Fibroblast of lung (primary cell): Measurements from ENCODE around the gene ZNHIT1. TPM values are rescaled to one million over a fixed set of nuclear protein-coding genes. Genes with fewer than 3 reads are reported as not detected.
"Not testable (repeated sequence)": the region's sequence is repeated elsewhere in the genome, so short reads cannot be mapped to it uniquely, and the experiment has no call there.

Source experiments
- DNase-seq, 2 donors: peaks; one replicate each; pipeline versions ENCODE4 v3.0.0 to v3.0.0-alpha.2; 2010; ENCODE audit warnings: low read depth in 2 of 2
- H2AFZ ChIP-seq: 2 replicates; pipeline ENCODE4 v1.5.1; 2012; ENCODE audit warnings: low read length, control low read depth, inconsistent platforms
- H3K27ac ChIP-seq: 2 replicates; pipeline ENCODE4 v1.5.1; 2011; ENCODE audit warnings: low read length, control low read depth; ENCODE audit not compliant: insufficient read depth
- H3K27me3 ChIP-seq: 2 replicates; pipeline ENCODE4 v1.5.1; 2011; ENCODE audit warnings: mild to moderate bottlenecking, low read length; ENCODE audit not compliant: control insufficient read depth, insufficient read depth
- H3K36me3 ChIP-seq: 2 replicates; pipeline ENCODE4 v1.5.1; 2011; ENCODE audit warnings: low read length; ENCODE audit not compliant: control insufficient read depth, insufficient read depth
- H3K4me1 ChIP-seq: 2 replicates; pipeline ENCODE4 v1.5.1; 2011; ENCODE audit warnings: low read length; ENCODE audit not compliant: control insufficient read depth, insufficient read depth; ENCODE audit errors: extremely low read depth
- H3K4me2 ChIP-seq: 2 replicates; pipeline ENCODE4 v1.5.1; 2011; ENCODE audit warnings: low read length, control low read depth; ENCODE audit not compliant: insufficient read depth; ENCODE audit errors: extremely low read depth
- H3K4me3 ChIP-seq, 4 experiments: fragments of 200-600 bp in 1 of 4; sonication (generic) in 1 of 4; replicated peaks in 1 of 4; 2 replicates each; pipeline ENCODE4 v1.5.1; 2011 to 2016; ENCODE audit warnings: low read length in 4 of 4, low read depth in 3 of 4, mild to moderate bottlenecking in 3 of 4, control low read depth in 2 of 4, inconsistent platforms in 1 of 4, mixed read lengths in 1 of 4; ENCODE audit not compliant: insufficient read depth in 1 of 4; ENCODE audit errors: control extremely low read depth in 1 of 4
- H3K79me2 ChIP-seq: 2 replicates; pipeline ENCODE4 v1.5.1; 2012; ENCODE audit warnings: mild to moderate bottlenecking, low read length, inconsistent platforms; ENCODE audit not compliant: control insufficient read depth, insufficient read depth
- H3K9ac ChIP-seq: 2 replicates; pipeline ENCODE4 v1.5.1; 2011; ENCODE audit warnings: mild to moderate bottlenecking, low read length, control low read depth; ENCODE audit not compliant: insufficient read depth
- H3K9me3 ChIP-seq: 2 replicates; pipeline ENCODE4 v1.5.1; 2012; ENCODE audit warnings: low read depth, low read length; ENCODE audit not compliant: control insufficient read depth, insufficient read depth
- H4K20me1 ChIP-seq: 2 replicates; pipeline ENCODE4 v1.5.1; 2011; ENCODE audit warnings: low read length; ENCODE audit not compliant: control insufficient read depth, insufficient read depth; ENCODE audit errors: extremely low read depth
- CTCF ChIP-seq, 2 donors: IDR thresholded peaks in 1 of 2; conservative IDR thresholded peaks in 1 of 2; 1 replicate in 1 of 2; 2 replicates in 1 of 2; pipeline ENCODE4 v1.5.1; 2011 to 2012; ENCODE audit warnings: low read length in 2 of 2, control low read depth in 1 of 2, inconsistent platforms in 1 of 2, low read depth in 1 of 2, mild to moderate bottlenecking in 1 of 2
- EZH2 ChIP-seq: IDR thresholded peaks from 2 replicates; pipeline ENCODE4 v1.5.1; 2012; ENCODE audit warnings: low read length, control low read depth, mild to moderate bottlenecking; ENCODE audit errors: missing control alignments
- polyA plus RNA-seq, 2 donors: library from polyadenylated mRNA; depleted of rRNA in 1 of 2; stranded (reverse) in 1 of 2; unstranded in 1 of 2; fragments of >200 nt; gene quantifications; 2 replicates each; pipeline ENCODE4 v1.2.1, GENCODE V29; 2011 to 2012; ENCODE audit warnings: missing spikeins in 1 of 2
- total RNA-seq: library from RNA; depleted of rRNA; stranded (reverse); fragments of >200 nt; gene quantifications from 2 replicates; pipeline ENCODE4 v1.2.1, GENCODE V29; 2014

ZNHIT1 gene
- total and polyA plus RNA-seq, 2 donors (not counting 1 experiment from before 2014, with no cell fraction given): 36.6 to 62.1 TPM

GRCh38 chr7:101248276-101248675, 30.3 kb downstream of the ZNHIT1 start:
- Histone ChIP-seq H3K27ac (no peak overlapping the region), H4K20me1 (no peaks in the 10 kb centered on the region), H3K4me1 (peaks cover 4% of the 10 kb centered on the region), H2AFZ (no peak overlapping the region), H3K36me3 (no peaks in the 10 kb centered on the region), H3K9me3 (no peaks in the 10 kb centered on the region), H3K9ac (no peak overlapping the region), H3K4me3 (no peak overlapping the region), H3K4me2 (no peak overlapping the region), H3K79me2 (peaks cover 24% of the 10 kb centered on the region), H3K27me3 (no peaks in the 10 kb centered on the region)
- TF ChIP-seq CTCF (conservative IDR thresholded peaks at IDR 0.05 in 1 of 2, IDR thresholded peaks at IDR 0.05 in 1 of 2; ENCODE audit: low read depth in 1 of 2, low read length in 2 of 2): no peak
- no peak for TF ChIP-seq EZH2
- DNase-seq: no peak

DNA sequence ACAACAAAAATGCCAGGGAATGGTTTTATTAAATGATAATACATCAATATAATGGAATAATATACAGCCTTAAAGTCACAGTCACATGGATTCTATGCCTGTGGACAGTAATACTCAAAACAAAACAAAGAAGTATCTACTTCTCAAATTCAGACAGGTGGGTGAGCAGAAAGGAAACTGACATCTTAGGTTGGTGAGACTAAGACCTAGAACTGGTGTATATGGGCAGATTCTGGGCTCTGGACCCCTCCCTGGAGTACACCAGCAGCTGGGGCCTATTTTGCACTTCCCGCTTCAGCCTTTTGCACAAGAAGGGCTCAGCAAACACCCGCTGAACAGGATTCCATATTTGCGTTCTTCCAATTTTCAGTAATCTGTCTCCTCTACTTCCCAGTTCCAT, 32.4 kb downstream of the ZNHIT1 start:
- Histone ChIP-seq H3K4me3 (peak overlapping the region in 1 of 4 experiments; percentile 14), H3K79me2 (peaks cover 16% of the 10 kb centered on the region), H3K36me3 (no peaks in the 10 kb centered on the region), H3K9me3 (no peaks in the 10 kb centered on the region), H3K4me1 (no peaks in the 10 kb centered on the region), H3K27me3 (no peaks in the 10 kb centered on the region), H3K9ac (no peak overlapping the region), H3K4me2 (peak overlapping the region; percentile 4), H3K27ac (no peak overlapping the region), H4K20me1 (no peaks in the 10 kb centered on the region), H2AFZ (no peak overlapping the region)
- TF ChIP-seq CTCF (conservative IDR thresholded peaks at IDR 0.05 in 1 of 2, IDR thresholded peaks at IDR 0.05 in 1 of 2; ENCODE audit: low read depth in 1 of 2, low read length in 2 of 2) (no peak), EZH2 (no peak)
- no peak for DNase-seq

DNA sequence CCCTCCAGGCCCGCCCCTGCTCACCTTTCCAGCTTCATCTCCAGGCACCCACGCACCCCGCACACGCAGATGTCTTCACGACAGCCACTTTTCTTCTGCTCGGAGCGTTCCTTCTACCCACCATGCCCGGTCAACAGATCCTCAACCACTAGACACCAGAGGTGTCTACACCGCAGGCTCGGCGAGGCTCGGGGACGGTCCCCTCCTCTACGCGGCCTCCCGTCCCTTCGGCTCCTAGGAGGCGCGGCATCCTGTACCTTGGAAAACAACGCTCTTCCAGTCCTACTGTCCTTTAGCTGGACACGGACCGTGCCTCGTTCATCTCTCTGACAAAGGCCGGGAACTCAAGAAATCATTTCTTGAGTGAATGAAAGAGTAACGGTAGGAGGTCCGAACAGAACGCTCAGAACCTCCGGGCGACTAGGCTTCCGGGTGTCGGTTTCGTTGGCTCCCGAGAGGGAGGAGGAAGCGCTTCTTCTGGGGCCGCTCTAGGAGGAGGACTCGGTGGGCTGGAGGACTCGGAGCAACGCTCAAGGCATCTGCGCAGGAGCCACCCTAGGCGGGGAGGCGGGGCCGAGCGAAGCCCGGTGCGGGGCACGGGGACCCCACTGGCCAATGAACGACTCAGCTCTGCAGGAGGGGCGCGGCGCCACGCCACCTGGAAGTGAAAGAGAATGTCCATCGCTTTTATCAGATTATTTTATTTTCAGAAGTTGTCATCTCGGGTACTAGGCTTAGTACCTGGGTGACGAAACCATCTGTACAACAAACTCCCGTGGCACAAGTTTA, 34.1 kb downstream of the ZNHIT1 start:
- Histone ChIP-seq H3K9me3 (no peaks in the 10 kb centered on the region), H4K20me1 (no peaks in the 10 kb centered on the region), H3K4me2 (peak overlapping the region; percentile 70), H3K27me3 (no peaks in the 10 kb centered on the region), H3K4me1 (no peaks in the 10 kb centered on the region), H3K27ac (peak overlapping the region; percentile 53), H3K36me3 (no peaks in the 10 kb centered on the region), H3K9ac (peak overlapping the region; percentile 53), H2AFZ (peak overlapping the region; percentile 60), H3K79me2 (peaks cover 13% of the 10 kb centered on the region), H3K4me3 (peak overlapping the region; percentile 44 to 94 (median 80))
- TF ChIP-seq EZH2 (no peak), CTCF (conservative IDR thresholded peaks at IDR 0.05 in 1 of 2, IDR thresholded peaks at IDR 0.05 in 1 of 2; ENCODE audit: low read depth in 1 of 2, low read length in 2 of 2) (no peak)
- DNase-seq: peak; percentile 98 to 99

DNA sequence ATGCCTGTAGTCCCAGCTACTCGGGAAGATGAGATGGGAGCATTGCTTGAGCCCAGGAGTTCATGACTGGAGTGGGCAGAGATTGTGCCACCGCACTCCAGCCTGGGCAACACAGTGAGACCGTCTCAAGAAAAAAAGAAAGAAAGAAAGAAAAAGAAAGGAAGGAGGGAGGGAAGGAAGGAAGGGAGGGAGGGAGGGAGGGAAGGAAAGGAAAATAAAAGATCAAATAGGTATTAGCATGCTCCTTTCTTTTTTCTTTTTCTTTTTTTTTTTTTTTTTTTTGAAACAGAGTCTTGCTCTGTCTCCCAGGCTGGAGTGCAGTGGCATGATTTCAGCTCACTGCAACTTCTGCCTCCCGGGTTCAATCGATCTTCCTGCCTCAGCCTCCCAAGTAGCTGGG, 35.2 kb downstream of the ZNHIT1 start:
- not testable (repeated sequence) for H3K27me3 ChIP-seq, H3K27ac ChIP-seq, H3K36me3 ChIP-seq, DNase-seq, H2AFZ ChIP-seq, H3K4me3 ChIP-seq, H3K9ac ChIP-seq, H3K4me1 ChIP-seq, H3K4me2 ChIP-seq, H3K9me3 ChIP-seq, H4K20me1 ChIP-seq
- peaks cover 10% of the 10 kb centered on the region for H3K79me2 ChIP-seq
